DOHH2 (cell line): ENCODE data around the gene FGA.

Experiments used
- H3F3A ChIP-seq: fragments of 200-600 bp; sonication (generic), shearing (Covaris generic); 2 replicates; pipeline ENCODE4 v1.6.0; 2016; ENCODE audit warnings: antibody characterized with exemption, mild to moderate bottlenecking; ENCODE audit not compliant: control insufficient read depth, insufficient read depth
- H3K27ac ChIP-seq: fragments of 200-600 bp; sonication (generic); 2 replicates; pipeline ENCODE4 v1.5.1; 2014; ENCODE audit warnings: low read depth, mild to moderate bottlenecking, low read length, moderate library complexity
- H3K27me3 ChIP-seq: fragments of 200-600 bp; sonication (generic); 2 replicates; pipeline ENCODE4 v1.6.1; 2014; ENCODE audit warnings: mild to moderate bottlenecking, low read length, mixed read lengths; ENCODE audit not compliant: control insufficient read depth
- H3K36me3 ChIP-seq: fragments of 200-600 bp; sonication (generic); 2 replicates; pipeline ENCODE4 v1.6.1; 2014; ENCODE audit warnings: mild to moderate bottlenecking, low read length, moderate library complexity, mixed read lengths; ENCODE audit not compliant: control insufficient read depth
- H3K4me1 ChIP-seq: fragments of 200-600 bp; sonication (generic); 2 replicates; pipeline ENCODE4 v1.6.1; 2014; ENCODE audit warnings: mild to moderate bottlenecking, low read length, mixed read lengths; ENCODE audit not compliant: control insufficient read depth
- H3K4me2 ChIP-seq: fragments of 200-600 bp; sonication (generic); 2 replicates; pipeline ENCODE4 v1.6.0; 2014; ENCODE audit warnings: mild to moderate bottlenecking, low read length, moderate library complexity
- H3K4me3 ChIP-seq: fragments of 200-600 bp; sonication (generic); 2 replicates; pipeline ENCODE4 v1.5.1; 2014; ENCODE audit warnings: mild to moderate bottlenecking, low read length, mixed read lengths
- H3K79me2 ChIP-seq: fragments of 200-600 bp; sonication (generic); 2 replicates; pipeline ENCODE4 v1.6.1; 2014; ENCODE audit warnings: mild to moderate bottlenecking, low read length, mixed read lengths; ENCODE audit not compliant: control insufficient read depth
- H3K9me2 ChIP-seq: fragments of 200-600 bp; sonication (generic); replicated peaks from 2 replicates; pipeline ENCODE4 v1.6.1; 2014; ENCODE audit warnings: mild to moderate bottlenecking, low read length, mixed read lengths; ENCODE audit not compliant: control insufficient read depth
- H3K9me3 ChIP-seq: fragments of 200-600 bp; sonication (generic); 2 replicates; pipeline ENCODE4 v1.6.1; 2014; ENCODE audit warnings: antibody characterized with exemption, low read length, mixed read lengths; ENCODE audit not compliant: control insufficient read depth, insufficient read depth
- H4K20me1 ChIP-seq: fragments of 200-600 bp; sonication (generic); 2 replicates; pipeline ENCODE4 v1.6.0; 2014; ENCODE audit warnings: low read depth, mild to moderate bottlenecking, antibody characterized with exemption, low read length, moderate library complexity; ENCODE audit not compliant: control insufficient read depth, insufficient read depth
- CTCF ChIP-seq: fragments of 200-600 bp; sonication (generic); IDR thresholded peaks from one replicate; pipeline ENCODE4 v1.5.1; 2014; ENCODE audit warnings: antibody characterized with exemption, mild to moderate bottlenecking, low read depth, low read length; ENCODE audit not compliant: poor library complexity, severe bottlenecking
- EZH2phosphoT487 ChIP-seq: fragments of 200-600 bp; sonication (generic); IDR thresholded peaks from 2 replicates; pipeline ENCODE4 v1.6.1; 2017; ENCODE audit warnings: borderline replicate concordance, mild to moderate bottlenecking, antibody characterized with exemption, low read length, moderate library complexity, mixed read lengths

Gene FGA

DNA sequence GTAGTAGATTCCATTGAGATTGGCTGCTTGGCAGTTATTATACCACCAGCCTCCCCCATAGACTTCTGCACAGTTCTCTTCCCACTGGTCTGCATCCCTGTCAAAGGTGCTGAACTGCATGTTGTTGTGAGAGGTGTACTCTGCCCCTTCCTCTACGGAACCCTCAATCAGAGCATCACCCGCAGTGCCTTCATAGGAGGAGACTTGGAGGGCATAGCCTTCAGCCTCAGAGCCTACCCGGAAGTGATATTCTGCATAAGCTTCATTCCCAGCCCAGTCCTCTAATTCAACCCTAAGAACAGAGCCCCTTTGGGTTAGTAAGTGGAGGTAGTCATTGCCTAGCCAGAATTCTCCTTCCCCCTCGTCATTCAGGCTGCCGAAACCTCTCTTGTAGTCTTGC lies 6.3 kb downstream of the FGA start:
- Histone ChIP-seq H3K27ac (no peak overlapping the region), H3K9me3 (no peaks in the 10 kb centered on the region)
- TF ChIP-seq CTCF: no peak
- TF ChIP-seq EZH2phosphoT487: no peak

GRCh38 chr4:154583677-154584076 lies 6.9 kb downstream of the FGA start:
- H3K4me3 ChIP-seq: no peak overlapping the region
- no peaks in the 10 kb centered on the region for H3K4me1 ChIP-seq
- no peaks in the 10 kb centered on the region for H3F3A ChIP-seq
- H3K36me3 ChIP-seq: no peaks in the 10 kb centered on the region
- no peaks in the 10 kb centered on the region for H3K79me2 ChIP-seq
- H3K4me2 ChIP-seq: no peak overlapping the region
- H3K9me3 ChIP-seq: no peaks in the 10 kb centered on the region
- H4K20me1 ChIP-seq: no peaks in the 10 kb centered on the region
- TF ChIP-seq EZH2phosphoT487 (no peak), CTCF (no peak)
- no peak overlapping the region for H3K27ac ChIP-seq
- H3K27me3 ChIP-seq: no peaks in the 10 kb centered on the region
- H3K9me2 ChIP-seq: no peaks in the 10 kb centered on the region

More for the DNA sequence above, 6.3 kb downstream of the FGA start:
- Histone ChIP-seq H3K27me3 (no peaks in the 10 kb centered on the region), H4K20me1 (no peaks in the 10 kb centered on the region), H3K4me2 (no peak overlapping the region), H3K4me1 (no peaks in the 10 kb centered on the region), H3K79me2 (no peaks in the 10 kb centered on the region), H3K9me2 (no peaks in the 10 kb centered on the region), H3F3A (no peaks in the 10 kb centered on the region), H3K4me3 (no peak overlapping the region), H3K36me3 (no peaks in the 10 kb centered on the region)

GRCh38 chr4:154583230-154583629 lies 7.3 kb downstream of the FGA start:
- Histone ChIP-seq H3F3A (no peaks in the 10 kb centered on the region), H3K4me1 (no peaks in the 10 kb centered on the region), H3K4me3 (no peak overlapping the region)

More at GRCh38 chr4:154583230-154583629, 7.3 kb downstream of the FGA start:
- Histone ChIP-seq H3K36me3 (no peaks in the 10 kb centered on the region), H3K79me2 (no peaks in the 10 kb centered on the region), H3K9me3 (no peaks in the 10 kb centered on the region), H4K20me1 (no peaks in the 10 kb centered on the region), H3K27ac (no peak overlapping the region), H3K4me2 (no peak overlapping the region), H3K9me2 (no peaks in the 10 kb centered on the region), H3K27me3 (no peaks in the 10 kb centered on the region)
- TF ChIP-seq CTCF: no peak
- no peak for TF ChIP-seq EZH2phosphoT487
